ENCODE measurements around the gene TMEM138.
A peak's percentile ranks its signal among the peaks of the same experiment; 100 is the strongest.

TMEM138 gene

GRCh38 chr11:61368646-61369045 lies 6.5 kb downstream of the TMEM138 start:
- H3K27ac ChIP-seq (replicated peaks): no peak overlapping the region
- TF ChIP-seq CTCF (IDR thresholded peaks at IDR 0.05; ENCODE audit: insufficient read depth, low read length) (no peak), REST (IDR thresholded peaks at IDR 0.05; ENCODE audit: insufficient replicate concordance, low read depth) (no peak), GABPA (IDR thresholded peaks at IDR 0.05; ENCODE audit: low read depth) (no peak), POLR2AphosphoS5 (IDR thresholded peaks at IDR 0.05; ENCODE audit: low read depth) (no peak), SPI1 (IDR thresholded peaks at IDR 0.05; ENCODE audit: borderline replicate concordance, low read depth) (no peak)
- no peak for DNase-seq (ENCODE audit: low read depth in 1 of 2, low spot score in 1 of 2)
- no peaks in the 10 kb centered on the region for H3K27me3 ChIP-seq (ENCODE audit: insufficient read depth, poor library complexity, severe bottlenecking)
- H3K4me3 ChIP-seq (replicated peaks; ENCODE audit: insufficient read depth, low read length): no peak overlapping the region

- TF ChIP-seq REST (IDR thresholded peaks at IDR 0.05; ENCODE audit: insufficient replicate concordance, low read depth): no peak
- no peak for TF ChIP-seq SPI1 (IDR thresholded peaks at IDR 0.05; ENCODE audit: borderline replicate concordance, low read depth)
- no peak for TF ChIP-seq CTCF (IDR thresholded peaks at IDR 0.05; ENCODE audit: insufficient read depth, low read length)
- TF ChIP-seq GABPA (IDR thresholded peaks at IDR 0.05; ENCODE audit: low read depth): no peak
- peak; percentile 62 for TF ChIP-seq POLR2AphosphoS5 (IDR thresholded peaks at IDR 0.05; ENCODE audit: low read depth)
- Histone ChIP-seq H3K27ac (replicated peaks) (no peak overlapping the region; the same call in 1 of the 2 replicates), H3K4me3 (replicated peaks; ENCODE audit: insufficient read depth, low read length) (no peak overlapping the region), H3K27me3 (ENCODE audit: insufficient read depth, poor library complexity, severe bottlenecking) (no peaks in the 10 kb centered on the region)
- no peak for DNase-seq (ENCODE audit: low read depth in 1 of 2, low spot score in 1 of 2)
Observed at GRCh38 chr11:61369372-61370348, 7.5 kb downstream of the TMEM138 start.

GRCh38 chr11:61370349-61371005 lies 8.3 kb downstream of the TMEM138 start:
- H3K4me3 ChIP-seq (replicated peaks; ENCODE audit: insufficient read depth, low read length): no peak overlapping the region
- DNase-seq (ENCODE audit: low read depth in 1 of 2, low spot score in 1 of 2): no peak
- H3K27me3 ChIP-seq (ENCODE audit: insufficient read depth, poor library complexity, severe bottlenecking): no peaks in the 10 kb centered on the region
- TF ChIP-seq REST (IDR thresholded peaks at IDR 0.05; ENCODE audit: insufficient replicate concordance, low read depth) (no peak), GABPA (IDR thresholded peaks at IDR 0.05; ENCODE audit: low read depth) (no peak), POLR2AphosphoS5 (IDR thresholded peaks at IDR 0.05; ENCODE audit: low read depth) (no peak), SPI1 (IDR thresholded peaks at IDR 0.05; ENCODE audit: borderline replicate concordance, low read depth) (no peak), CTCF (IDR thresholded peaks at IDR 0.05; ENCODE audit: insufficient read depth, low read length) (no peak)
- no peak overlapping the region for H3K27ac ChIP-seq (replicated peaks)
